GM19238 (cell line): ENCODE data around the gene PPOX.

Source experiments
- DNase-seq: peaks from one replicate; pipeline ENCODE4 v3.0.0; 2011; ENCODE audit warnings: low spot score; ENCODE audit not compliant: insufficient read length

PPOX gene

GRCh38 chr1:161220002-161220401, 53.8 kb downstream of the PPOX start:
- DNase-seq = no peak
